ENCODE results near the gene TXNDC8.

- TF ChIP-seq CTCF (IDR thresholded peaks at IDR 0.05) (no peak), EZH2 (IDR thresholded peaks at IDR 0.05; ENCODE audit: borderline replicate concordance, insufficient read depth, low read depth, low read length, poor library complexity, severe bottlenecking) (no peak)
Measured at GRCh38 chr9:110258690-110259091, 79.0 kb downstream of the TXNDC8 start.
